HepG2 (cell line): Measurements from ENCODE around the gene SF3B6. TPM values are rescaled to one million over a fixed set of nuclear protein-coding genes. Genes with fewer than 3 reads are reported as not detected.

Source experiments
- ARHGAP35 ChIP-seq: sonication (generic); formaldehyde crosslinking; IDR thresholded peaks from 2 replicates; pipeline ENCODE4 v1.9.0; 2022; ENCODE audit warnings: mild to moderate bottlenecking, inconsistent platforms, moderate library complexity, missing genetic modification reagents, borderline replicate concordance
- CBFB ChIP-seq: sonication (generic); formaldehyde crosslinking; IDR thresholded peaks from 2 replicates; pipeline ENCODE4 v1.4.0; 2020; ENCODE audit warnings: missing genetic modification reagents
- DNMT1 ChIP-seq: sonication (generic); formaldehyde crosslinking; IDR thresholded peaks from 2 replicates; pipeline ENCODE4 v1.5.1; 2020; ENCODE audit warnings: mild to moderate bottlenecking, missing genetic modification reagents
- ETV6 ChIP-seq: sonication (generic); formaldehyde crosslinking; conservative IDR thresholded peaks from 2 replicates; pipeline ENCODE4 v1.4.0; 2020; ENCODE audit warnings: missing genetic modification reagents
- JUNB ChIP-seq: sonication (generic); formaldehyde crosslinking; IDR thresholded peaks from 2 replicates; pipeline ENCODE4 v1.8.0; 2022; ENCODE audit warnings: missing genetic modification reagents, mild to moderate bottlenecking, borderline replicate concordance
- KMT2B ChIP-seq: IDR thresholded peaks from 2 replicates; pipeline ENCODE4 v1.6.1; 2016; ENCODE audit warnings: missing genetic modification reagents, missing compliant biosample characterization
- LCORL ChIP-seq, 2 experiments: fragments of 450-650 bp in 1 of 2; sonication (generic) in 1 of 2; formaldehyde crosslinking in 1 of 2; IDR thresholded peaks; 2 replicates each; pipeline versions ENCODE4 v1.5.0 to v1.6.1; 2017 to 2020; ENCODE audit warnings: antibody characterized with exemption in 1 of 2, missing genetic modification reagents in 1 of 2
- NR1H2 ChIP-seq: sonication (generic); formaldehyde crosslinking; IDR thresholded peaks from 2 replicates; pipeline ENCODE4 v1.8.1; 2022; ENCODE audit warnings: low read depth, missing genetic modification reagents, borderline replicate concordance
- PHF8 ChIP-seq: sonication (generic); formaldehyde crosslinking; IDR thresholded peaks from 2 replicates; pipeline ENCODE4 v1.5.0; 2020; ENCODE audit warnings: missing genetic modification reagents
- TAF15 ChIP-seq: fragments of 200-400 bp; formaldehyde crosslinking; IDR thresholded peaks from one replicate; pipeline ENCODE4 v1.6.1; 2018; ENCODE audit warnings: mild to moderate bottlenecking, low read depth, low read length; ENCODE audit not compliant: poor library complexity, severe bottlenecking
- THAP11 ChIP-seq: IDR thresholded peaks from 2 replicates; pipeline ENCODE4 v1.6.1; 2016; ENCODE audit warnings: missing biosample characterization, missing genetic modification reagents
- TP53 ChIP-seq: sonication (generic); formaldehyde crosslinking; conservative IDR thresholded peaks from 2 replicates; pipeline ENCODE4 v1.4.0; 2020; ENCODE audit warnings: missing genetic modification reagents
- ZFP36L1 ChIP-seq: sonication (generic); formaldehyde crosslinking; IDR thresholded peaks from 2 replicates; pipeline ENCODE4 v1.8.0; 2022; ENCODE audit warnings: mild to moderate bottlenecking, missing genetic modification reagents, moderate library complexity
- ZNF143 ChIP-seq: sonication (generic); formaldehyde crosslinking; IDR thresholded peaks from 2 replicates; pipeline ENCODE4 v1.4.0; 2020; ENCODE audit warnings: missing genetic modification reagents
- ZNF326 ChIP-seq: sonication (generic); formaldehyde crosslinking; IDR thresholded peaks from 2 replicates; pipeline ENCODE4 v1.4.0; 2020; ENCODE audit warnings: missing genetic modification reagents, borderline replicate concordance
- ZNF773 ChIP-seq: sonication (generic); formaldehyde crosslinking; IDR thresholded peaks from 2 replicates; pipeline ENCODE4 v1.4.0; 2020; ENCODE audit warnings: missing genetic modification reagents, borderline replicate concordance
- polyA plus RNA-seq, 8 experiments: library from polyadenylated mRNA; depleted of rRNA in 3 of 8; stranded (reverse) in 7 of 8; unstranded in 1 of 8; fragments of >200 nt; fragmentation: Illumina TruSeq in 4 of 8; extraction: Trizol in 4 of 8; gene quantifications; 2 replicates each; pipeline versions ENCODE4 v1.2.1 to v1.2.3, GENCODE V29; 2011 to 2016; ENCODE audit warnings: low read depth in 4 of 8, missing spikeins in 1 of 8, mixed read lengths in 1 of 8; ENCODE audit not compliant: insufficient read depth in 1 of 8
- total RNA-seq, 5 experiments: library from RNA; depleted of rRNA; stranded (reverse); fragments of >200 nt; fragmentation: Illumina TruSeq; extraction: Trizol; gene quantifications; 2 replicates each; pipeline ENCODE4 v1.2.3, GENCODE V29; 2016; ENCODE audit warnings: low read depth in 1 of 5
- TF ChIP-seq, protein P1 (sequence below): sonication (generic); formaldehyde crosslinking; IDR thresholded peaks from 2 replicates; pipeline ENCODE4 v1.4.0; 2020; ENCODE audit warnings: mild to moderate bottlenecking, missing genetic modification reagents, borderline replicate concordance
- TF ChIP-seq, protein P2 (sequence below): sonication (generic); formaldehyde crosslinking; IDR thresholded peaks from 2 replicates; pipeline ENCODE4 v1.4.0; 2020; ENCODE audit warnings: mild to moderate bottlenecking, missing genetic modification reagents, borderline replicate concordance
- TF ChIP-seq, protein P3 (sequence below): IDR thresholded peaks from 2 replicates; pipeline ENCODE4 v1.6.1; 2012; ENCODE audit warnings: low read length, improper control_type of control experiment

Gene SF3B6
- total and polyA plus RNA-seq, 2 of the 13 experiments (the other 11 are each of a cell fraction or from before 2014, with no cell fraction given) = 177 to 182 TPM

DNA sequence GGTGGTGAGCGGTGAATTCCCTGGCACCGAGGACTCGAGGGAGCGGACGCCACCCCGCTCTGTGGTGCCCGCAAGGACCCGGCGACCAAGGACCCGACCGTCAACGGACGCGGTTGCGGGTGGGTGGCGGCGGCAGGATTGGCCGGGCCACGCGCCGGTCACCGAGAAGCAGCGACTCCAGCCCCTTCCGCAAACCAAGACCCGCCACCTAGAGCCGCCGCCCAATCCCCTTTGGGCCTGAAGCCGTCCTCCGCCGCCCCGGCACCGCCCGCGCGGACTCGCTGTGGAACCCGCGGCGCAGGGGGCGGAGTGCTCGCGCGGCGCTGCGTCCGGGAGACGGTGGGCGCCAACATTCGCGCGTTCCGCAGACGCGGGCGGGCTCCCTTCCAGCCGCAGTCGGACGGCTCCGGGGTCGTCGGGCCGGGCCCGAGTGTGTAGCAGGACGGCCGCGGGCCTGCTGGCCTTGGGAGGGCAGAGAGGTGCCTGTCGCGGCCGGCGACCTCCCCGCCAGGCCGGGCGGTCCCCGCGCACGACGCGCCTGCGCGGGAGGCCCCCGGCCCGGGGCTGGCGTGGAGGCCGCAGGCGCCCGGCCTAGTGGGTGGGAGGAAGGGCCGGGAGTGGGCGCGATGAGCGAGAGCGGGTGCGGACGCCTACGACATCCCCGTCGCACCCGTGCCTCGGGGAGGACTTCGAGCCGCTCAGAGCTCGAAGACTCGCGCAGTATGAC lies 47.2 kb upstream of the SF3B6 start, which contains the start of the genes FAM228B and PFN4 (continued):
- TF ChIP-seq ZNF326 (CRISPR knock-in tag) (no peak), ZNF773 (CRISPR knock-in tag) (no peak; the same call in 1 of the 2 replicates), THAP11 (CRISPR knock-in tag) (peak; percentile 67), ZFP36L1 (CRISPR knock-in tag) (0 out of 2 replicates have a peak, but pooled peaks have one; percentile 51), CBFB (CRISPR knock-in tag) (peak; percentile 44), ZNF143 (CRISPR knock-in tag) (no peak; the same call in none of the 2 replicates), JUNB (CRISPR knock-in tag) (no peak), KMT2B (CRISPR knock-in tag) (no peak), PHF8 (CRISPR knock-in tag) (peak; percentile 88), TAF15 (no peak), LCORL (IDR thresholded peaks at IDR 0.05) (no peak), LCORL (CRISPR knock-in tag; IDR thresholded peaks at IDR 0.05) (peak; percentile 63; the same call in 1 of the 2 replicates), TP53 (peak; percentile 17; the same call in 1 of the 2 replicates), ETV6 (CRISPR knock-in tag) (no peak), DNMT1 (CRISPR knock-in tag) (peak; percentile 54; the same call in 1 of the 2 replicates), NR1H2 (CRISPR knock-in tag) (no peak), ARHGAP35 (CRISPR knock-in tag) (peak; percentile 70)
- TF ChIP-seq, protein P1, sequence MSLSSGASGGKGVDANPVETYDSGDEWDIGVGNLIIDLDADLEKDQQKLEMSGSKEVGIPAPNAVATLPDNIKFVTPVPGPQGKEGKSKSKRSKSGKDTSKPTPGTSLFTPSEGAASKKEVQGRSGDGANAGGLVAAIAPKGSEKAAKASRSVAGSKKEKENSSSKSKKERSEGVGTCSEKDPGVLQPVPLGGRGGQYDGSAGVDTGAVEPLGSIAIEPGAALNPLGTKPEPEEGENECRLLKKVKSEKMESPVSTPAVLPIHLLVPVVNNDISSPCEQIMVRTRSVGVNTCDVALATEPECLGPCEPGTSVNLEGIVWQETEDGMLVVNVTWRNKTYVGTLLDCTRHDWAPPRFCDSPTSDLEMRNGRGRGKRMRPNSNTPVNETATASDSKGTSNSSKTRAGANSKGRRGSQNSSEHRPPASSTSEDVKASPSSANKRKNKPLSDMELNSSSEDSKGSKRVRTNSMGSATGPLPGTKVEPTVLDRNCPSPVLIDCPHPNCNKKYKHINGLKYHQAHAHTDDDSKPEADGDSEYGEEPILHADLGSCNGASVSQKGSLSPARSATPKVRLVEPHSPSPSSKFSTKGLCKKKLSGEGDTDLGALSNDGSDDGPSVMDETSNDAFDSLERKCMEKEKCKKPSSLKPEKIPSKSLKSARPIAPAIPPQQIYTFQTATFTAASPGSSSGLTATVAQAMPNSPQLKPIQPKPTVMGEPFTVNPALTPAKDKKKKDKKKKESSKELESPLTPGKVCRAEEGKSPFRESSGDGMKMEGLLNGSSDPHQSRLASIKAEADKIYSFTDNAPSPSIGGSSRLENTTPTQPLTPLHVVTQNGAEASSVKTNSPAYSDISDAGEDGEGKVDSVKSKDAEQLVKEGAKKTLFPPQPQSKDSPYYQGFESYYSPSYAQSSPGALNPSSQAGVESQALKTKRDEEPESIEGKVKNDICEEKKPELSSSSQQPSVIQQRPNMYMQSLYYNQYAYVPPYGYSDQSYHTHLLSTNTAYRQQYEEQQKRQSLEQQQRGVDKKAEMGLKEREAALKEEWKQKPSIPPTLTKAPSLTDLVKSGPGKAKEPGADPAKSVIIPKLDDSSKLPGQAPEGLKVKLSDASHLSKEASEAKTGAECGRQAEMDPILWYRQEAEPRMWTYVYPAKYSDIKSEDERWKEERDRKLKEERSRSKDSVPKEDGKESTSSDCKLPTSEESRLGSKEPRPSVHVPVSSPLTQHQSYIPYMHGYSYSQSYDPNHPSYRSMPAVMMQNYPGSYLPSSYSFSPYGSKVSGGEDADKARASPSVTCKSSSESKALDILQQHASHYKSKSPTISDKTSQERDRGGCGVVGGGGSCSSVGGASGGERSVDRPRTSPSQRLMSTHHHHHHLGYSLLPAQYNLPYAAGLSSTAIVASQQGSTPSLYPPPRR (CRISPR knock-in tag) = peak; percentile 40; the same call in 1 of the 2 replicates
- TF ChIP-seq, protein P2, sequence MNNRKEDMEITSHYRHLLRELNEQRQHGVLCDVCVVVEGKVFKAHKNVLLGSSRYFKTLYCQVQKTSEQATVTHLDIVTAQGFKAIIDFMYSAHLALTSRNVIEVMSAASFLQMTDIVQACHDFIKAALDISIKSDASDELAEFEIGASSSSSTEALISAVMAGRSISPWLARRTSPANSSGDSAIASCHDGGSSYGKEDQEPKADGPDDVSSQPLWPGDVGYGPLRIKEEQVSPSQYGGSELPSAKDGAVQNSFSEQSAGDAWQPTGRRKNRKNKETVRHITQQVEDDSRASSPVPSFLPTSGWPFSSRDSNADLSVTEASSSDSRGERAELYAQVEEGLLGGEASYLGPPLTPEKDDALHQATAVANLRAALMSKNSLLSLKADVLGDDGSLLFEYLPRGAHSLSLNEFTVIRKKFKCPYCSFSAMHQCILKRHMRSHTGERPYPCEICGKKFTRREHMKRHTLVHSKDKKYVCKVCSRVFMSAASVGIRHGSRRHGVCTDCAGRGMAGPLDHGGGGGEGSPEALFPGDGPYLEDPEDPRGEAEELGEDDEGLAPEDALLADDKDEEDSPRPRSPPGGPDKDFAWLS (CRISPR knock-in tag) = peak; percentile 89
- TF ChIP-seq, protein P3, sequence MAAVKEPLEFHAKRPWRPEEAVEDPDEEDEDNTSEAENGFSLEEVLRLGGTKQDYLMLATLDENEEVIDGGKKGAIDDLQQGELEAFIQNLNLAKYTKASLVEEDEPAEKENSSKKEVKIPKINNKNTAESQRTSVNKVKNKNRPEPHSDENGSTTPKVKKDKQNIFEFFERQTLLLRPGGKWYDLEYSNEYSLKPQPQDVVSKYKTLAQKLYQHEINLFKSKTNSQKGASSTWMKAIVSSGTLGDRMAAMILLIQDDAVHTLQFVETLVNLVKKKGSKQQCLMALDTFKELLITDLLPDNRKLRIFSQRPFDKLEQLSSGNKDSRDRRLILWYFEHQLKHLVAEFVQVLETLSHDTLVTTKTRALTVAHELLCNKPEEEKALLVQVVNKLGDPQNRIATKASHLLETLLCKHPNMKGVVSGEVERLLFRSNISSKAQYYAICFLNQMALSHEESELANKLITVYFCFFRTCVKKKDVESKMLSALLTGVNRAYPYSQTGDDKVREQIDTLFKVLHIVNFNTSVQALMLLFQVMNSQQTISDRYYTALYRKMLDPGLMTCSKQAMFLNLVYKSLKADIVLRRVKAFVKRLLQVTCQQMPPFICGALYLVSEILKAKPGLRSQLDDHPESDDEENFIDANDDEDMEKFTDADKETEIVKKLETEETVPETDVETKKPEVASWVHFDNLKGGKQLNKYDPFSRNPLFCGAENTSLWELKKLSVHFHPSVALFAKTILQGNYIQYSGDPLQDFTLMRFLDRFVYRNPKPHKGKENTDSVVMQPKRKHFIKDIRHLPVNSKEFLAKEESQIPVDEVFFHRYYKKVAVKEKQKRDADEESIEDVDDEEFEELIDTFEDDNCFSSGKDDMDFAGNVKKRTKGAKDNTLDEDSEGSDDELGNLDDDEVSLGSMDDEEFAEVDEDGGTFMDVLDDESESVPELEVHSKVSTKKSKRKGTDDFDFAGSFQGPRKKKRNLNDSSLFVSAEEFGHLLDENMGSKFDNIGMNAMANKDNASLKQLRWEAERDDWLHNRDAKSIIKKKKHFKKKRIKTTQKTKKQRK = no peak
